Epithelial cell of esophagus (primary cell): ENCODE data around the gene NAA80.
"Not testable (repeated sequence)": the region's sequence is repeated elsewhere in the genome, so short reads cannot be mapped to it uniquely, and the experiment has no call there.

Source experiments
- DNase-seq: peaks from one replicate; pipeline ENCODE4 v3.0.0; 2010; ENCODE audit warnings: low read depth
- H3K4me3 ChIP-seq: 2 replicates; pipeline ENCODE4 v1.5.1; 2011; ENCODE audit warnings: mild to moderate bottlenecking, low read length, control low read depth
- TF ChIP-seq, protein P1 (sequence below): IDR thresholded peaks from 2 replicates; pipeline ENCODE4 v1.5.1; 2011; ENCODE audit warnings: low read depth, mild to moderate bottlenecking, low read length, control low read depth, inconsistent platforms; ENCODE audit not compliant: insufficient read depth; ENCODE audit errors: missing control alignments

Gene NAA80

DNA sequence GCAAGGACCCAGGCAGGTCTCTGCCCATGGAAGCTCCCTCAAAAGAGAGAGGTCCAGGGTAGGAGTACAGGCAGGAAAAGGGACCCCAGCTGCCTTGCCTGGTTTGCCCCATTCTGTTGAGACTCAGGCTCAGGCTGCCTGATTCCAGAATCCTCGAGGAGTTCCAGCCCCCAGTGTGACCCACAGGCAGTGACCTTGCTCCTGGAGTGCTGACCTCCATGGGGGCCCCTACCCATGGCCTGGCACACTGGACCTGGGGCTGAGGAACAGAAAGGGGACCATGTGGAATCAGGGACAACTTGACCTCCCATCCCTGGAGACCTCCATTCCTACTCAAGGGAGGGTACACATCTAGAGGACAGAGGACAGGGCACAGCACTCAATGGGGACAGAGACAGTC lies 33.6 kb downstream of the NAA80 start:
- TF ChIP-seq, protein P1, sequence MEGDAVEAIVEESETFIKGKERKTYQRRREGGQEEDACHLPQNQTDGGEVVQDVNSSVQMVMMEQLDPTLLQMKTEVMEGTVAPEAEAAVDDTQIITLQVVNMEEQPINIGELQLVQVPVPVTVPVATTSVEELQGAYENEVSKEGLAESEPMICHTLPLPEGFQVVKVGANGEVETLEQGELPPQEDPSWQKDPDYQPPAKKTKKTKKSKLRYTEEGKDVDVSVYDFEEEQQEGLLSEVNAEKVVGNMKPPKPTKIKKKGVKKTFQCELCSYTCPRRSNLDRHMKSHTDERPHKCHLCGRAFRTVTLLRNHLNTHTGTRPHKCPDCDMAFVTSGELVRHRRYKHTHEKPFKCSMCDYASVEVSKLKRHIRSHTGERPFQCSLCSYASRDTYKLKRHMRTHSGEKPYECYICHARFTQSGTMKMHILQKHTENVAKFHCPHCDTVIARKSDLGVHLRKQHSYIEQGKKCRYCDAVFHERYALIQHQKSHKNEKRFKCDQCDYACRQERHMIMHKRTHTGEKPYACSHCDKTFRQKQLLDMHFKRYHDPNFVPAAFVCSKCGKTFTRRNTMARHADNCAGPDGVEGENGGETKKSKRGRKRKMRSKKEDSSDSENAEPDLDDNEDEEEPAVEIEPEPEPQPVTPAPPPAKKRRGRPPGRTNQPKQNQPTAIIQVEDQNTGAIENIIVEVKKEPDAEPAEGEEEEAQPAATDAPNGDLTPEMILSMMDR, result no peak
- no peak for DNase-seq

DNA sequence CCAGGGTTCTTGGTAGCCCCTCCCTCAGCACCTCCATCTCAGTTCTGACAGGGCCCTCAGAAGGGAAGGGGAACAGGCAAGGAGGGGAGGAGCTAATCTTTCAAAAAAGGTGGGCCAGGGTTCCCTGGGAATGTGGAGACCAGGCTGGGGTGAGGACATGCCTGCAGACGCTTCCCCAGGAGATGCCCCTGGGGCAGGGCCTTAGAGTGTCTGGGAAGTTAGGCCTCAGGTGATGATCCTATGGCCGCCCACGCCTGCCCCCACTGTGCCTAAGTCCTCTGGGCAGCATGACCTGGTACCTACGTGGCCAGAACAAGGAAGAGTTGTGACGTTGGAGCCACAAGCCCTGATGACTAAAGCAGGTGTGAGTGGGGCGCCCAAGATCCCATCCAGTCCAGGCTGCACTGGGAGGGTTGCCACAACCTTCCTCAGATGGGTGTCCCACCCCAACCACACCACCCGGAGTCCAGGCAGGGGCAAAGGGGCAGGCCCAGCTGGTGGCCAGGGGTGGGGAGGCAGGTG lies 34.2 kb downstream of the NAA80 start:
- TF ChIP-seq, protein P1, result no peak
- no peak overlapping the region for H3K4me3 ChIP-seq

More for the DNA sequence above, 33.6 kb downstream of the NAA80 start:
- no peak overlapping the region for H3K4me3 ChIP-seq

GRCh38 chr3:50264383-50264963 lies 34.7 kb downstream of the NAA80 start:
- no peak overlapping the region for H3K4me3 ChIP-seq
- TF ChIP-seq, protein P1, result no peak
- peak; percentile 81 for DNase-seq

More for the DNA sequence above, 34.2 kb downstream of the NAA80 start:
- DNase-seq, result peak; percentile 70

GRCh38 chr3:50263478-50264382 lies 35.5 kb downstream of the NAA80 start:
- no peak for DNase-seq
- no peak overlapping the region for H3K4me3 ChIP-seq

GRCh38 chr3:50262778-50263177 lies 36.4 kb downstream of the NAA80 start:
- DNase-seq, result no peak
- no peak overlapping the region for H3K4me3 ChIP-seq

More at GRCh38 chr3:50263478-50264382, 35.5 kb downstream of the NAA80 start:
- TF ChIP-seq, protein P1, result no peak

DNA sequence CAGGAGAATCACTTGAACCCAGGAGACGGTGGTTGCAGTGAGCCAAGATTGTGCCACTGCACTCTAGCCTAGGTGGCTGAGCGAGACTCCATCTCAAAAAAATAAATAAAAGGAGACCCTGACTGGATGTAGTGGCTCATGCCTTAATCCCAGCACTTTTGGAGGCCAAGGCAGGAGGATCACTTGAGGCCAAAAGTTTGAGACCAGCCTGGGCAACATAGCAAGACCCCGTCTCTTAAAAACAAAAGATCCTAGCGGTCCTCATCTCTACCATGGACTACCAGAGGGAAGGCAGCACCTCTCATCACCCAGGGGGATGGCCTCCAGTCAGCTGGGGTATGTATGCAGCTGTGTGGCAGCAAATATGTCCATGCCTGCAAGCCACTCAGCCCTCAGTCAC lies 37.0 kb downstream of the NAA80 start:
- DNase-seq, H3K4me3 ChIP-seq: not testable (repeated sequence)

More at GRCh38 chr3:50262778-50263177, 36.4 kb downstream of the NAA80 start:
- TF ChIP-seq, protein P1, result no peak

DNA sequence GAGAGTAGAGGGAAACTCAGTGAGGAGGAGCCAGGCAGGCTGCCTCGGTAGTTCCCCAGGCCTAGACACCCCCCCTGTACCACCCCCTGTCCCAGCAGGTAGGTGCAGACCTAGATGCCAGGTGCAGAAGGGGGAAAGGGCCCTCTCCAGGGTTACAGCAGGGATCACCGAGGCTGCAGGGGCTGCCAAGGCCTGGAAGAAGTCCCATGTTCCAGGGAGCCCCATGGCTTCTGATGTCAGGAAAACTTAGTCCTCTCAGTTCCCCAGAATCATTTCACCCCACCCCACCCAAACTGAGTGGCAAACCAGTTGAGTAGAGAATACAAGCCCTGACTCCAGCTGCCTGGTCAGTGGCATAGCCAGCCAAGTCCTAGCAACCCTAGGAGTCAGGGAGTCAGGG lies 37.7 kb downstream of the NAA80 start:
- TF ChIP-seq, protein P1, result no peak
- H3K4me3 ChIP-seq, result no peak overlapping the region

More for the DNA sequence above, 37.7 kb downstream of the NAA80 start:
- no peak for DNase-seq
